SK-N-SH (cell line): ENCODE data around the gene BICD2. TPM values are rescaled to one million over a fixed set of nuclear protein-coding genes. Genes with fewer than 3 reads are reported as not detected.

Experiments used
- CTCF ChIA-PET: fragments of 300-600, 350-600 bp; formaldehyde crosslinking; extraction: SDS; loops from one replicate; lab custom pipeline; 2021; lab: Yijun Ruan, JAX
- POLR2A ChIA-PET: fragments of 350-600 bp; sonication (Branson Sonifier 250); formaldehyde crosslinking; extraction: SDS; loops from one replicate; lab custom pipeline; 2020; ENCODE audit warnings: antibody characterized with exemption, inconsistent platforms; lab: Yijun Ruan, JAX
- DNase-seq: peaks from one replicate; pipeline ENCODE4 v3.0.0; 2012
- H2AFZ ChIP-seq: fragments of 200-600 bp; sonication (generic); 2 replicates; pipeline ENCODE4 v1.8.1; 2016; ENCODE audit warnings: antibody characterized with exemption, mild to moderate bottlenecking, low read depth
- H3F3A ChIP-seq: fragments of 200-600 bp; sonication (generic); replicated peaks from 2 replicates; pipeline ENCODE3; 2016; ENCODE audit warnings: antibody characterized with exemption, mild to moderate bottlenecking; ENCODE audit not compliant: insufficient read depth
- H3K27ac ChIP-seq, 2 experiments: fragments of 200-500 bp in 1 of 2; fragments of 200-600 bp in 1 of 2; sonication (Bioruptor generic) in 1 of 2; sonication (generic), shearing (Covaris generic) in 1 of 2; 2 replicates each; pipeline versions ENCODE4 v1.5.1 to v1.6.1; 2014 to 2016; ENCODE audit warnings: low read depth in 2 of 2, inconsistent platforms in 1 of 2, low read length in 1 of 2, mild to moderate bottlenecking in 1 of 2, mixed read lengths in 1 of 2
- H3K27me3 ChIP-seq: fragments of 200-600 bp; sonication (generic), shearing (Covaris generic); 2 replicates; pipeline ENCODE4 v1.6.1; 2016; ENCODE audit warnings: mixed run types; ENCODE audit not compliant: insufficient read depth
- H3K36me3 ChIP-seq, 2 experiments: fragments of 200-500 bp in 1 of 2; fragments of 200-600 bp in 1 of 2; sonication (Bioruptor generic) in 1 of 2; sonication (generic) in 1 of 2; replicated peaks in 1 of 2; 2 replicates each; pipeline versions ENCODE3 to v1.5.1; 2014 to 2016; ENCODE audit warnings: low read length in 1 of 2, mild to moderate bottlenecking in 1 of 2; ENCODE audit not compliant: insufficient read depth in 2 of 2, control insufficient read depth in 1 of 2
- H3K4me1 ChIP-seq, 2 experiments: fragments of 200-500 bp in 1 of 2; fragments of 200-600 bp in 1 of 2; sonication (Bioruptor generic) in 1 of 2; sonication (generic), shearing (Covaris generic) in 1 of 2; 2 replicates each; pipeline versions ENCODE4 v1.5.1 to v1.6.1; 2014 to 2016; ENCODE audit warnings: low read depth in 1 of 2, low read length in 1 of 2, mixed run types in 1 of 2; ENCODE audit not compliant: insufficient read depth in 2 of 2, control insufficient read depth in 1 of 2
- H3K4me2 ChIP-seq: fragments of 200-600 bp; sonication (generic), shearing (Covaris generic); 2 replicates; pipeline ENCODE4 v1.6.1; 2017; ENCODE audit warnings: mixed run types
- H3K4me3 ChIP-seq, 2 experiments: fragments of 200-500 bp in 1 of 2; fragments of 200-600 bp in 1 of 2; sonication (Bioruptor generic) in 1 of 2; sonication (generic), shearing (Covaris generic) in 1 of 2; 2 replicates each; pipeline versions ENCODE4 v1.5.1 to v1.8.1; 2014 to 2016; ENCODE audit warnings: low read depth in 2 of 2, inconsistent platforms in 1 of 2, low read length in 1 of 2, mild to moderate bottlenecking in 1 of 2, mixed read lengths in 1 of 2, moderate library complexity in 1 of 2
- H3K79me2 ChIP-seq: fragments of 200-600 bp; sonication (generic); 2 replicates; pipeline ENCODE4 v1.8.1; 2017; ENCODE audit warnings: mild to moderate bottlenecking; ENCODE audit not compliant: insufficient read depth
- H3K9ac ChIP-seq: fragments of 200-600 bp; sonication (generic); 2 replicates; pipeline ENCODE4 v1.6.1; 2017; ENCODE audit warnings: mixed run types
- H3K9me2 ChIP-seq: fragments of 200-600 bp; sonication (generic); 2 replicates; pipeline ENCODE4 v1.6.1; 2017; ENCODE audit warnings: mixed run types
- H3K9me3 ChIP-seq: fragments of 200-600 bp; sonication (generic); 2 replicates; pipeline ENCODE4 v1.6.1; 2017; ENCODE audit warnings: mixed run types, mild to moderate bottlenecking, moderate library complexity
- H4K20me1 ChIP-seq: fragments of 200-600 bp; sonication (generic); 2 replicates; pipeline ENCODE4 v1.6.1; 2017; ENCODE audit warnings: mild to moderate bottlenecking, mixed run types; ENCODE audit not compliant: insufficient read depth
- CHD2 ChIP-seq: fragments of 150-350 bp; IDR thresholded peaks from 2 replicates; pipeline ENCODE4 v1.6.1; 2018; ENCODE audit warnings: low read length; ENCODE audit not compliant: partially characterized antibody
- ELF1 ChIP-seq: IDR thresholded peaks from 2 replicates; pipeline ENCODE4 v1.4.0; 2012
- EP300 ChIP-seq, 2 experiments: IDR thresholded peaks; 2 replicates each; pipeline versions ENCODE4 v1.4.0 to v1.6.1; 2012; ENCODE audit warnings: borderline replicate concordance in 1 of 2, low read depth in 1 of 2, low read length in 1 of 2
- EZH2phosphoT487 ChIP-seq: fragments of 200-600 bp; sonication (generic); IDR thresholded peaks from 2 replicates; pipeline ENCODE4 v1.6.1; 2017; ENCODE audit warnings: low read depth, mixed run types, mild to moderate bottlenecking, antibody characterized with exemption, moderate library complexity, borderline replicate concordance
- FOXJ3 ChIP-seq: sonication (generic); formaldehyde crosslinking; IDR thresholded peaks from 2 replicates; pipeline ENCODE4 v1.5.1; 2020; ENCODE audit warnings: mild to moderate bottlenecking, missing genetic modification reagents
- FOXM1 ChIP-seq: IDR thresholded peaks from 2 replicates; pipeline ENCODE4 v1.4.0; 2012; ENCODE audit warnings: low read depth, mild to moderate bottlenecking
- GABPA ChIP-seq: IDR thresholded peaks from 2 replicates; pipeline ENCODE4 v1.4.0; 2012; ENCODE audit warnings: low read depth, mild to moderate bottlenecking
- JUND ChIP-seq: IDR thresholded peaks from 2 replicates; pipeline ENCODE4 v1.4.0; 2012
- MEF2A ChIP-seq: IDR thresholded peaks from 2 replicates; pipeline ENCODE4 v1.4.0; 2012; ENCODE audit warnings: low read depth, borderline replicate concordance
- MXI1 ChIP-seq: IDR thresholded peaks from 2 replicates; pipeline ENCODE4 v1.6.1; 2012; ENCODE audit warnings: mild to moderate bottlenecking, low read depth, low read length, improper control_type of control experiment
- NFIC ChIP-seq: IDR thresholded peaks from 2 replicates; pipeline ENCODE4 v1.4.0; 2012; ENCODE audit warnings: borderline replicate concordance
- NRF1 ChIP-seq: IDR thresholded peaks from 2 replicates; pipeline ENCODE4 v1.6.1; 2012; ENCODE audit warnings: low read depth, mild to moderate bottlenecking, low read length
- POLR2AphosphoS5 ChIP-seq: IDR thresholded peaks from 2 replicates; pipeline ENCODE4 v1.6.1; 2012; ENCODE audit warnings: low read depth, low read length
- RFX5 ChIP-seq: IDR thresholded peaks from 2 replicates; pipeline ENCODE4 v1.6.1; 2012; ENCODE audit warnings: mild to moderate bottlenecking, improper control_type of control experiment, low read length
- RXRA ChIP-seq: IDR thresholded peaks from 2 replicates; pipeline ENCODE4 v1.4.0; 2012; ENCODE audit warnings: low read depth, mild to moderate bottlenecking, borderline replicate concordance
- SIN3A ChIP-seq: IDR thresholded peaks from 2 replicates; pipeline ENCODE4 v1.6.1; 2012; ENCODE audit warnings: low read depth, mild to moderate bottlenecking, low read length, moderate library complexity, borderline replicate concordance
- SMC3 ChIP-seq: IDR thresholded peaks from 2 replicates; pipeline ENCODE4 v1.6.1; 2012; ENCODE audit warnings: low read depth, low read length, improper control_type of control experiment
- TAF1 ChIP-seq: IDR thresholded peaks from 2 replicates; pipeline ENCODE4 v1.6.1; 2012; ENCODE audit warnings: low read depth, mild to moderate bottlenecking, low read length, moderate library complexity, borderline replicate concordance
- TEAD4 ChIP-seq: IDR thresholded peaks from 2 replicates; pipeline ENCODE4 v1.4.0; 2012; ENCODE audit warnings: mild to moderate bottlenecking, borderline replicate concordance; ENCODE audit not compliant: insufficient read depth
- USF1 ChIP-seq: IDR thresholded peaks from 2 replicates; pipeline ENCODE4 v1.4.0; 2012; ENCODE audit warnings: low read depth, borderline replicate concordance
- USF2 ChIP-seq: fragments of 150-350 bp; IDR thresholded peaks from 2 replicates; pipeline ENCODE4 v1.6.1; 2017; ENCODE audit warnings: antibody characterized with exemption, low read length, low read depth, borderline replicate concordance
- WGBS: methylation state at CpG from one replicate; pipeline ENCODE4 v1.1.6; 2017; ENCODE audit warnings: low lambda C conversion rate; 5-methylcytosine and 5-hydroxymethylcytosine counted together
- polyA plus RNA-seq, 3 experiments: library from polyadenylated mRNA; depleted of rRNA; stranded (reverse); fragments of >200 nt; gene quantifications; 2 replicates each; pipeline ENCODE4 v1.2.3, GENCODE V29; 2012
- TF ChIP-seq, protein P1 (sequence below): IDR thresholded peaks from 2 replicates; pipeline ENCODE4; 2012
- TF ChIP-seq, protein P2 (sequence below): fragments of 200-600 bp; sonication (generic); IDR thresholded peaks from 2 replicates; pipeline ENCODE4 v1.6.1; 2017; ENCODE audit warnings: antibody characterized with exemption, mild to moderate bottlenecking, moderate library complexity

The BICD2 gene
- polyA plus RNA-seq, 1 of the 3 experiments (the other 2 are of a cell fraction): 19.6 TPM

- TF ChIP-seq, protein P1, sequence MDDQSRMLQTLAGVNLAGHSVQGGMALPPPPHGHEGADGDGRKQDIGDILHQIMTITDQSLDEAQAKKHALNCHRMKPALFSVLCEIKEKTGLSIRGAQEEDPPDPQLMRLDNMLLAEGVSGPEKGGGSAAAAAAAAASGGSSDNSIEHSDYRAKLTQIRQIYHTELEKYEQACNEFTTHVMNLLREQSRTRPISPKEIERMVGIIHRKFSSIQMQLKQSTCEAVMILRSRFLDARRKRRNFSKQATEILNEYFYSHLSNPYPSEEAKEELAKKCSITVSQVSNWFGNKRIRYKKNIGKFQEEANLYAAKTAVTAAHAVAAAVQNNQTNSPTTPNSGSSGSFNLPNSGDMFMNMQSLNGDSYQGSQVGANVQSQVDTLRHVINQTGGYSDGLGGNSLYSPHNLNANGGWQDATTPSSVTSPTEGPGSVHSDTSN: no peak
- TF ChIP-seq RFX5 (no peak), MXI1 (no peak), JUND (peak; percentile 83), NRF1 (no peak), POLR2AphosphoS5 (no peak; the same call in 1 of the 2 replicates), EZH2phosphoT487 (no peak), GABPA (peak; percentile 34), MEF2A (no peak), ELF1 (no peak), TEAD4 (no peak; the same call in 1 of the 2 replicates), EP300 (IDR thresholded peaks at IDR 0.05; ENCODE audit: borderline replicate concordance in 1 of 2, low read depth in 1 of 2, low read length in 1 of 2) (no peak)
Measured at GRCh38 chr9:92671323-92671722, 93.3 kb downstream of the BICD2 start (continued).

DNA sequence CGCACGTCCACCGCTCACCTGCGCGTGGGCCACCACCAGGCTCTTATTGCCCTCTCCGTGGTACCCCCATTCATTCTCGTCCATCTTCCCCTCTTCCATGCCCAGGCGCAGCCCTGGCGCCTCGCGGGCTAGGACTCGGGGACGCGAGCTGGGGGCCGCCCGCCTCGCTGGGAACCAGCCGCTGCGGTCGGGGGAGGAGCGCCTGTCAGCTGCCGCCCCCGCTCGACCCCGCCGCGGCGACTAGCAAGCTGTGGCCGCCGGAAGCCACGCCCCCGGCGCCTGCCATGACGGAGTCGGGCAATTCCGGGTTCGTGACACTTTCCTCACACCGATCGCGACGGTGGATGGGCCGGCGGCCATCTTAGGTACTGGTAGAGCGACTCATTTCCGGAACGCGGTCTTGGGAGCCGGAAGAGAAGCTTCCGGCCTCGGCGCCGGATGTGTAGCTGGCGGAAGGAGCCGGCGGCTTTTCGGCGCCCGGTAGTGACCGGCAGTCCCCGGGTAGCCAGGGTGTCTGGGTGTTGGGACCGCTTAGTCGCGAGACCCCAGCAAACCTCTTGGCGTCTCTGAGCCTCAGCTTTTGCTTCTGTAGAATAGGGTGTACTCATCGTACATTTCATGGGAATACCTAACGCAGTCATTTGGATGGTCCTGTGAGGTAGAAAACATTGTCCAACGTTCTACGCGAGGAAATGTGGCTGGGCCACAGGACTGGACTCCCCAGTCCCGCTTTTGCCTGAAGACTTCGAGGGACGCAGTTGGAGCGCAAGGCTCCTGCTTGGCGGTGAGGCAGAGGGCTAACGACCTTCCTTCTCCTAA, 94.5 kb downstream of the BICD2 start, which contains the start of gene IPPK:
Gene IPPK (minus strand): TSS at position 242 of the 819 bp plus-strand sequence. CDS start 143 bp downstream, at position 99.
- Histone ChIP-seq H3K27ac (peak within 1 kb of the TSS; percentile 93 to 98), H3K36me3 (peaks cover 10 to 16% of the 10 kb centered on the region in 2 experiments), H3K9me3 (no peaks in the 10 kb centered on the region), H3K4me2 (peak within 1 kb of the TSS; percentile 95), H3K79me2 (peaks cover 66% of the 10 kb centered on the region), H3K4me1 (peaks cover 0 to 27% of the 10 kb centered on the region in 2 experiments; a peak in 2 of 4 replicates), H3K4me3 (peak within 1 kb of the TSS; percentile 88 to 94), H3K27me3 (no peaks in the 10 kb centered on the region), H4K20me1 (0 out of 2 replicates have a peak, but pooled peaks cover 12% of the 10 kb centered on the region), H3F3A (peaks cover 15% of the 10 kb centered on the region), H3K9ac (peak within 1 kb of the TSS; percentile 98), H3K9me2 (no peaks in the 10 kb centered on the region), H2AFZ (peak within 1 kb of the TSS; percentile 69)
- 2% methylated on average over 17 of the region's 75 CpGs for WGBS
- POLR2A ChIA-PET: interaction anchor here (0.6 to 1.3 kb wide), 4 partner anchors 17 to 379 kb away, joined by 4 to 6 read pairs (median 5); partner anchors contain the start of genes CENPP and NOL8
- CTCF ChIA-PET: interaction anchor here (0.6 to 2.6 kb wide), 7 partner anchors 11 to 530 kb away, joined by 3 to 13 read pairs (median 3); partner anchors contain the start of gene CENPP
- peak; percentile 99 for DNase-seq
- TF ChIP-seq NFIC: no peak
- TF ChIP-seq EZH2phosphoT487: no peak
- TF ChIP-seq MEF2A: no peak
- TF ChIP-seq TAF1: peak; percentile 90
- TF ChIP-seq POLR2AphosphoS5: peak; percentile 91
- no peak for TF ChIP-seq FOXJ3 (CRISPR knock-in tag)
- TF ChIP-seq, protein P2, sequence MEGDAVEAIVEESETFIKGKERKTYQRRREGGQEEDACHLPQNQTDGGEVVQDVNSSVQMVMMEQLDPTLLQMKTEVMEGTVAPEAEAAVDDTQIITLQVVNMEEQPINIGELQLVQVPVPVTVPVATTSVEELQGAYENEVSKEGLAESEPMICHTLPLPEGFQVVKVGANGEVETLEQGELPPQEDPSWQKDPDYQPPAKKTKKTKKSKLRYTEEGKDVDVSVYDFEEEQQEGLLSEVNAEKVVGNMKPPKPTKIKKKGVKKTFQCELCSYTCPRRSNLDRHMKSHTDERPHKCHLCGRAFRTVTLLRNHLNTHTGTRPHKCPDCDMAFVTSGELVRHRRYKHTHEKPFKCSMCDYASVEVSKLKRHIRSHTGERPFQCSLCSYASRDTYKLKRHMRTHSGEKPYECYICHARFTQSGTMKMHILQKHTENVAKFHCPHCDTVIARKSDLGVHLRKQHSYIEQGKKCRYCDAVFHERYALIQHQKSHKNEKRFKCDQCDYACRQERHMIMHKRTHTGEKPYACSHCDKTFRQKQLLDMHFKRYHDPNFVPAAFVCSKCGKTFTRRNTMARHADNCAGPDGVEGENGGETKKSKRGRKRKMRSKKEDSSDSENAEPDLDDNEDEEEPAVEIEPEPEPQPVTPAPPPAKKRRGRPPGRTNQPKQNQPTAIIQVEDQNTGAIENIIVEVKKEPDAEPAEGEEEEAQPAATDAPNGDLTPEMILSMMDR: no peak
- peak; percentile 99 for TF ChIP-seq ELF1
- no peak for TF ChIP-seq USF1
- no peak for TF ChIP-seq USF2
- TF ChIP-seq, protein P1: peak; percentile 53
- no peak for TF ChIP-seq SMC3
- peak; percentile 79 for TF ChIP-seq MXI1
- TF ChIP-seq CHD2: peak; percentile 75
- TF ChIP-seq SIN3A: peak; percentile 73; the same call in 1 of the 2 replicates
- TF ChIP-seq TEAD4: no peak
- no peak for TF ChIP-seq FOXM1
- peak; percentile 38; the same call in 1 of the 2 replicates for TF ChIP-seq RXRA
